RWPE2 (cell line): ENCODE data around the gene ABT1.

ENCODE experiments used
- ATAC-seq: fragments of 200-7000 bp; cut with Tn5 transposase; 3 replicates; pipeline ENCODE4 v1.9.1; 2021; ENCODE audit warnings: low read depth
- DNase-seq: peaks from one replicate; pipeline ENCODE4 v3.0.0-alpha.2; 2020; ENCODE audit warnings: low spot score
- H3K27ac ChIP-seq: fragments of 450-650 bp; 2 replicates; pipeline ENCODE4 v1.5.1; 2017; ENCODE audit warnings: mild to moderate bottlenecking; ENCODE audit not compliant: poor library complexity, severe bottlenecking
- H3K27me3 ChIP-seq: fragments of 250-450 bp; sonication (Bioruptor Pico); 2 replicates; pipeline ENCODE4 v1.5.1; 2021; ENCODE audit warnings: mild to moderate bottlenecking, moderate library complexity; ENCODE audit not compliant: insufficient read depth, poor library complexity, severe bottlenecking
- H3K36me3 ChIP-seq: fragments of 250-450 bp; sonication (Bioruptor Pico); 2 replicates; pipeline ENCODE4 v1.5.1; 2020; ENCODE audit warnings: low read depth, mild to moderate bottlenecking, moderate library complexity
- H3K4me1 ChIP-seq: fragments of 250-450 bp; sonication (Bioruptor Pico); 2 replicates; pipeline ENCODE4 v1.5.1; 2021; ENCODE audit warnings: mild to moderate bottlenecking, moderate library complexity; ENCODE audit not compliant: insufficient read depth, poor library complexity, severe bottlenecking
- H3K4me3 ChIP-seq: fragments of 250-450 bp; sonication (Bioruptor Pico); 2 replicates; pipeline ENCODE4 v1.5.1; 2021; ENCODE audit warnings: mild to moderate bottlenecking, moderate library complexity; ENCODE audit not compliant: severe bottlenecking
- H3K9me3 ChIP-seq: fragments of 250-450 bp; sonication (Bioruptor Pico); 2 replicates; pipeline ENCODE4 v1.5.1; 2021; ENCODE audit warnings: mild to moderate bottlenecking, moderate library complexity; ENCODE audit not compliant: severe bottlenecking
- TF ChIP-seq, protein P1 (sequence below): fragments of 450-650 bp; IDR thresholded peaks from one replicate; pipeline ENCODE4 v1.5.1; 2017; ENCODE audit warnings: mild to moderate bottlenecking, moderate library complexity; ENCODE audit not compliant: poor library complexity, severe bottlenecking

The ABT1 gene

DNA sequence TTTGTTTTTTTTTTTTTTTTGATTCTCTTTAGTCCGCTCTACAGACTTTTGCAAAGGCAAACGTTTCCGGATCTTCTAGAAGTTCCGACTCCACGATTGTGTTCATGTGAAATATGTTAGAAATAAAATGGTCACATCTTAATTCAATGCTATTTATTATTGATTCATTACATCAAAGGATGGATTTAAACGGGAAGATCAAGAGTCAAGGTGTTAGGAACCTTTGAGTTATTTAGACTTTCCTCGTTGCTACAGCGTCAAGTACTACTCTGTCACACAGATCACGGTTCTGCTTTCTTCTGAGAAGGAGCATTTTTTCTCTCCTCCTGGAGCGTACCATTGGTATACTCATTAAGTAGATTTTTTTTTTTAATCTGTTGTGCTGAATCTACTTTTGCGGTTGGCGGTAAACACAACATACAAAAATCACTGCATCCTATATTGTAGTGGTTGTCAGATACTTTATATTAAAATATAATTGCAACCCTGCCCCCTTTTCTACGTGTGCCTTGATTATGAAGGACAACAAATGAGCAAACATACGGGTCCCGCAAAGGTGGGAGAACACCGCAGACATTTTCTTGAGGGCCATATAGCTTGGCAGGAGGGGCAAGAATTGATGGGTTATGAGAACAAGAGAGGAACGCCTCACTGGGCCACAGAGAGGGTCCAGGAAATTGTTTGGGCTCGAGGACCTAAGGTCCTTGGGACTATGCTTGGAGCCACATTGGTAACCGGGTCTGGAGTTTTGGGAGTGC lies 41.1 kb upstream of the ABT1 start:
- Histone ChIP-seq H3K4me1 (no peaks in the 10 kb centered on the region), H3K4me3 (no peak overlapping the region), H3K27me3 (no peaks in the 10 kb centered on the region), H3K36me3 (no peaks in the 10 kb centered on the region), H3K27ac (no peak overlapping the region), H3K9me3 (no peaks in the 10 kb centered on the region)
- ATAC-seq (no peak), DNase-seq (no peak)
- TF ChIP-seq, protein P1, sequence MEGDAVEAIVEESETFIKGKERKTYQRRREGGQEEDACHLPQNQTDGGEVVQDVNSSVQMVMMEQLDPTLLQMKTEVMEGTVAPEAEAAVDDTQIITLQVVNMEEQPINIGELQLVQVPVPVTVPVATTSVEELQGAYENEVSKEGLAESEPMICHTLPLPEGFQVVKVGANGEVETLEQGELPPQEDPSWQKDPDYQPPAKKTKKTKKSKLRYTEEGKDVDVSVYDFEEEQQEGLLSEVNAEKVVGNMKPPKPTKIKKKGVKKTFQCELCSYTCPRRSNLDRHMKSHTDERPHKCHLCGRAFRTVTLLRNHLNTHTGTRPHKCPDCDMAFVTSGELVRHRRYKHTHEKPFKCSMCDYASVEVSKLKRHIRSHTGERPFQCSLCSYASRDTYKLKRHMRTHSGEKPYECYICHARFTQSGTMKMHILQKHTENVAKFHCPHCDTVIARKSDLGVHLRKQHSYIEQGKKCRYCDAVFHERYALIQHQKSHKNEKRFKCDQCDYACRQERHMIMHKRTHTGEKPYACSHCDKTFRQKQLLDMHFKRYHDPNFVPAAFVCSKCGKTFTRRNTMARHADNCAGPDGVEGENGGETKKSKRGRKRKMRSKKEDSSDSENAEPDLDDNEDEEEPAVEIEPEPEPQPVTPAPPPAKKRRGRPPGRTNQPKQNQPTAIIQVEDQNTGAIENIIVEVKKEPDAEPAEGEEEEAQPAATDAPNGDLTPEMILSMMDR: no peak

DNA sequence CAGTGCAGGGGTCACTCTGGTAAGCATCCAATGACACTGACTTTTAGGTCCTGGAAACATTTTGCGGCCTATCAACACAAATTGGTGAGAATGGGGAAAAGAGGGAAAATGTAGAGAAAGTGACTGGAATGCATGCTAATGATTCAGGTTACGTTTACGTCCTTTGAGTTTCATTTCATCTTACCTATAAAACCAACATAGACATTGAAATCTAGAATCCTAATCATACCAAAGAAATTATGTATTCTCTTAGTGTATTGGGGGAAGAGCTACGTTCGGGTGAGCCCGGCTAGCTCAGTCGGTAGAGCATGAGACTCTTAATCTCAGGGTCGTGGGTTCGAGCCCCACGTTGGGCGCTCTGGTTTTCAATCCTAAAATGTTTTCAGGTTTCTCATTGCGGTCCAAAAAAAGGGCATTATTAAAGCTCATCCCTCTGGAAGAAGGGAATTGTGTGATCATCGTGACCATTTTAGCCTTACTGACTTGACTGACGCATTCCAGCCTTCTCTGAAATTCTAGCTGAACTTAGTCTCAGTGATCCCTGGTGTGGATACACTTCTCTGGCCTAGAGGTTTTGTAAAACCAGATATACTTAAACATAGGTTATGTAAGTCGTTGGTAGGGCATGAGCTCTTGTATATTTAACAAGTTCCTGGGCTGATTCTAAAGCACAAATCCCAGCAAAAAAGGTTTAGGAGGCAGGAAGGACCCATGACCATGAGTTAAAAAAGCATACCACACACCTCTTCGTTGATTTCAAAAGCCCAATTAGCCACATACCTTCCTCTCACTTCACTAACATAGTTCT lies 40.3 kb upstream of the ABT1 start:
- no peaks in the 10 kb centered on the region for H3K9me3 ChIP-seq
- H3K27me3 ChIP-seq: no peaks in the 10 kb centered on the region
- DNase-seq (no peak), ATAC-seq (peak; percentile 51)
- H3K36me3 ChIP-seq: no peaks in the 10 kb centered on the region
- H3K27ac ChIP-seq: no peak overlapping the region
- TF ChIP-seq, protein P1: no peak
- no peak overlapping the region for H3K4me3 ChIP-seq
- H3K4me1 ChIP-seq: no peaks in the 10 kb centered on the region

DNA sequence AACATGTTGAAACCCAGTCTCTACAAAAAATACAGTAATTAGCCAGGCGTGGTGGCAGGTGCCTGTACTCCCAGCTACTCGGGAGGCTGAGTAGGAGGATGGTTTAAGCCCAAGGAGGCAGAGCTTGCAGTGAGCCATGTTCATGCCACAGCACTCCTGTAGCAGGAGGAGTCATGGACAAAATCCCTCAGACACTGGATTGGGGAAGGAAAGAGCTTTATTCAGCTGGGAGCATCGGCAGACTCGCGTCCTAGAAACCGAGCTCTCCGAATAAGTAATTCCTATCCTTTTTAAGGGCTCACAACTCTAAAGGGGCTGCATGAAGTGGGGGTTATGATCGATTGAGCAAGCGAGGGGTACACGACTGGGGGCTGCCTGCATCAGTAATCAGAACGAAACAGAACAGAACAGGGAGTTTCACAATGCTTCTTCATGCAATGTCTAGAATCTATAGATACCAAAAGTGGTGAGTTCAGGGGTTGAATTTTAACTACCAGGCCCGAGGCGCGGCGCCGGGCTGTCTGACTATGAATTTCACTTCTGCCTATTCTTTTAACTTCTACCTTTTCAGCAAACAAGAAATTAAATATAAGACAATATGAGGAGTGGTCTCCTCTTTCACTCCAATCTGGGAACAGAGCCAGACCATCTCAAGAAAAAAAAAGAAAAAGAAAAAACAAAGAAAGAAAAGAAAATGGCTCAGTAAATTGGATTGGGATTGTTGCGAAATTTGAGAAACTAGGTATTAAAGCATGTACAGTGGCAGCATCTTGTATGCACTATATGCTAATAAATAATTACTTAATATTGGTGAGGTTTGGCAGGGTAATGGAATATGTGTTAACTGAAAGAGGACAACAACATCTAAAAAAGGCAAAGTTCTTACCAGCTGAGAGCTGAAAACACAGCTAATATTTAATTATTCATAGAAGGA lies 35.0 kb upstream of the ABT1 start:
- Histone ChIP-seq H3K27ac (no peak overlapping the region), H3K27me3 (no peaks in the 10 kb centered on the region), H3K9me3 (no peaks in the 10 kb centered on the region), H3K4me3 (no peak overlapping the region), H3K4me1 (no peaks in the 10 kb centered on the region), H3K36me3 (no peaks in the 10 kb centered on the region)
- TF ChIP-seq, protein P1: no peak
- ATAC-seq: no peak
- no peak for DNase-seq

DNA sequence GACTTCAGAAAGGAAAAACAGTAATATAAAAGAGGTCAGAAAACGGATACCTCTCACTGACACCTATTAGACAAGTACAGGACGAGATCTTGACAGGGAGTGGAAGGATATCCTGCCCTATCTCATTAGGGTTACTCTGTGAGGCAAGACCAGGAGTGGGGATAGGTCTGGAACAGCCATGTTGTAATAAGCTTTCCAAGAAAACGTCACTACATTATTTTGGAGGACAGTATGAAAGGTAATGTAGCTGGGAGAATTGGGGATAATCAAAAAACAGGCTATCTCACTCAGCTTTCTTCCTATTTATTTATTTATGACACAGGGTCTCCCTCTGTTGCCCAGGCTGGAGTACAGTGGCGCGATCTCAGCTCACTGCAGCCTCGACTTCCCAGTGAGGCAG lies 33.3 kb upstream of the ABT1 start:
- H3K4me3 ChIP-seq: no peak overlapping the region
- H3K36me3 ChIP-seq: no peaks in the 10 kb centered on the region
- no peaks in the 10 kb centered on the region for H3K4me1 ChIP-seq
- no peak for ATAC-seq
- DNase-seq: no peak
- H3K9me3 ChIP-seq: no peaks in the 10 kb centered on the region
- TF ChIP-seq, protein P1: no peak
- H3K27ac ChIP-seq: no peak overlapping the region
- H3K27me3 ChIP-seq: no peaks in the 10 kb centered on the region
